Gastrocnemius medialis (tissue), 4 donors: Measurements from ENCODE around the gene SEC14L5.

ENCODE experiments used
- CTCF ChIP-seq, 5 experiments: fragments of 450-650 bp in 3 of 5; fragments of 200-600 bp in 2 of 5; sonication (generic) in 2 of 5; IDR thresholded peaks in 4 of 5; conservative IDR thresholded peaks in 1 of 5; 1 replicate in 4 of 5; 2 replicates in 1 of 5; pipeline ENCODE4 v1.5.1; 2016 to 2019; ENCODE audit warnings: antibody characterized with exemption in 5 of 5, mild to moderate bottlenecking in 3 of 5, moderate library complexity in 3 of 5
- POLR2A ChIP-seq, 2 donors: fragments of 450-650 bp; IDR thresholded peaks; one replicate each; pipeline ENCODE4 v1.6.1; 2017; ENCODE audit warnings: antibody characterized with exemption in 2 of 2, mild to moderate bottlenecking in 2 of 2, moderate library complexity in 2 of 2

- TF ChIP-seq POLR2A (IDR thresholded peaks at IDR 0.05) (no peak), CTCF (IDR thresholded peaks at IDR 0.05 in 4 of 5, conservative IDR thresholded peaks at IDR 0.05 in 1 of 5) (no peak)
These were observed 10.9 kb downstream of the SEC14L5 start for GRCh38 chr16:4968879-4969483.
